SK-N-DZ (cell line): Measurements from ENCODE around the gene ZCCHC13. TPM values are rescaled to one million over a fixed set of nuclear protein-coding genes. Genes with fewer than 3 reads are reported as not detected.
"Not testable (repeated sequence)": the region's sequence is repeated elsewhere in the genome, so short reads cannot be mapped to it uniquely, and the experiment has no call there.

Experiments
- DNase-seq: peaks from one replicate; pipeline ENCODE4 v3.0.0-alpha.2; 2015; ENCODE audit warnings: low spot score
- polyA plus RNA-seq, 2 experiments: library from polyadenylated mRNA; depleted of rRNA; stranded (reverse); fragments of >200 nt; gene quantifications; 2 replicates each; pipeline ENCODE4 v1.2.3, GENCODE V29; 2014

ZCCHC13 gene
- polyA plus RNA-seq (2014; cell fraction: cytosol; rRNA removed), result not detected in 2 replicates
- not detected in 2 replicates for polyA plus RNA-seq (2014; cell fraction: nucleus; rRNA removed)

DNA sequence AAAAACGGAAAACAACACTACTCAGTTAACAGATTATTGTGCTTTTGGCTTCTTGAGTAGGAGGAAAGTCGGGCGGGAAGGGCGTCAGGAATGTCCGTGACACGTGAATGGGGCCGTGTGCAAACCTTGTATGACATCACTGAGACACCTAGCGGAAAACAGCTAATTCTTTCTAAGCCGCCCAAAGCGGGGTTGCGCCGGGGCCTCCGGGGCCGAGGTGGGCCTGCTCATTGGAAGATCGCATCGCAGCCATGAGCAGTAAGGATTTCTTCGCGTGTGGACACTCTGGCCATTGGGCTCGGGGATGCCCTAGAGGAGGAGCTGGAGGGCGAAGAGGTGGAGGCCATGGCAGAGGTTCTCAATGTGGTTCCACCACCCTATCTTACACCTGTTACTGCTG lies at the start of gene ZCCHC13:
ZCCHC13 (plus strand) TSS at position 165 of the 400 bp plus-strand sequence; CDS start at position 252, 87 bp downstream.
- no peak for DNase-seq

DNA sequence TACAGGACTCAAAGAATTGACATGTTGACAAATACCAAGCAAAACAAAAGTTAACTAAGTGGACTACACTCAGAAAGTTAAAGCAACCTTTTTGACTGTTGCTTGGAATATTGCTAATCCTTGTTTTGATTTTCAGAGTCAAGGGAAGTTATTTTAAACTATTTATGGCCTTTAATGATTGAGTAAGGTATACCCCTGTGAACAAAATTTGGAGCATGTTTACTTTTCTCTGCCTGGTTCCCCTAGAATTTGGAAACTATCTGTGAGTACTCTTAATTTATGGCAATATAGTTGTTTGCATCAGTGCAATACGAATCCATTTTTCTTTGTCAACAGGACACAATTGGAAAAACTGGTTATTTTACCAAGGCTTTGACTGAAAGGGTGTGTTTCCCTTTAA lies 45.9 kb upstream of the ZCCHC13 start:
- not testable (repeated sequence) for DNase-seq

DNA sequence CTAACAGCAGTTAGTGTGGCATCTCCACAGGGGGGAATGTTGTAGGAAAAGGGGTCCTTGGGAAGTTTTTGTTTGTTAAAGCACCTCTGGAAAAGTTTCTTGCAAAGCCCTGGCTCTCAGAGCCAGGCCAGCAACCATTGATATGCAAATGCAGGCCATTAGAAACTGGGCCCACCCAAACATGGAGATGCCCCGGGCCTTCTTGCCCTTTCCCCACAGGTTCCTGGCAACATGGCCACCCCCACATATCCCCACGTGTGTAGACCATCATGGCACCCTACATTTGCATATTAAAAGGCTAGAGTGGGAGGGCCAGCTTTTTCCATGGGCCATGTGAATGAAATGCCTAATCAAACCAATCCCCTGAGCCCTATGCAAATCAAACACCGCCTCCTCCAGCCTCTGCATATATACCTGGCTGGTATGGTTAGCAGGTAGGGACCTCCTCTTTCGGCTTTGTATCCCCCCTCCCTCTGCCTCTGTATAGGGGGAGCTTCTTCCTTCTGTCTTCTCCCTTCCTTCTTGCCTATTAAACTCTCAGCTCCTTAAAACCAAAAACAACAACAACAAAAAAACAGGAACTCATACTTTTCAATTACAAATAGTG lies 44.0 kb upstream of the ZCCHC13 start:
- DNase-seq, result no peak

DNA sequence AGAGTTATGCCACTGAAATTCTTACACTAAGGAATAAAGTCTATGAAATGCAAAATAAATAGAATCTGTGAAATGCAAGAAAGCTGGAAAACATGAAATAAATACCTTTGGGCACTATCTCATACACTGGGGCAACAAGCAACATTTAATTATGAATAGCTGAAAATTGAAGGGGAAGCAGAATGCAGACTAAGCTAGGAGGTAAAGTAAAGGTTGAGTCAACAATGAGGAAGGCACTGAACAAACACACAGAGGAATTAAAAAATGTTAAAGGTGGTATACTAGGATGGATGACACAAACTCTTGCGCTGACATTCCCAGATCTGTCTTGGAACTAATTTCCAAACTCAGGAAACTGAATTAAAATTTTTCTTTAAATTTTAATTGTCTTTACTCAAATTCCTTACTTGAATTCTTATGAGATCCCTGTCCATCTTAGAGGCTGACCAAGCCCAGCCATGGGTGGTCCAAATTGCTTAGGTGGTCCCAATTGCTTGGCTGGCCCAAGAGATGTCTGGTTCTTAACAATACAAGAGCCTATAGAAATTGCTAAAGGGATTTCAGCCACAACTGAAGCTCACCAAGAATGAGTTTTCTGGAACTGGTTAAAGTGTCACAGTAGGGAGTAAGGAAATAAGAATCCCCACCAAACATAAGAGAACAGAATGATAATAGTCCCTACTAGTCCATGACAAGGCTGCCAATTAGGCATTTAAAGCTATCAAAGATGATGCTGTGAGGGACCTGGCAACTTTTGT lies 41.3 kb upstream of the ZCCHC13 start:
- DNase-seq, result no peak

DNA sequence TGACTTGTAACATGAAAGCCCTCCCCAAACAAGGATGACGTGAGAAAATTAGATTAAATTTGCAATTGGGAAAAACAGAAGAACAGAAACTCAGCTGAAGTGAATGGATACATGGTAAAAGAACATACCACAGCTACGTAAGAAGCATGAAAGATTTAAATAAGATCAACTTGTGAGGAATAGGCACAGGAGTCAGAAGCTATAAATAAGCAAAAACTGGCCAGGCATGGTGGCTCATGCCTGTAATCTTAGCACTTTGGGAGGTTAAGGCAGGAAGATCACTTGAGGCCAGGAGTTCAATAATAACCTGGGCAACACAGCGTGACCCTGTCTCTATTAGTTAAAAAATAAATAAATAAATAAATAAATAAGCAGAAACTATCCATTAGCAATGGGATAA lies 33.6 kb upstream of the ZCCHC13 start:
- no peak for DNase-seq

DNA sequence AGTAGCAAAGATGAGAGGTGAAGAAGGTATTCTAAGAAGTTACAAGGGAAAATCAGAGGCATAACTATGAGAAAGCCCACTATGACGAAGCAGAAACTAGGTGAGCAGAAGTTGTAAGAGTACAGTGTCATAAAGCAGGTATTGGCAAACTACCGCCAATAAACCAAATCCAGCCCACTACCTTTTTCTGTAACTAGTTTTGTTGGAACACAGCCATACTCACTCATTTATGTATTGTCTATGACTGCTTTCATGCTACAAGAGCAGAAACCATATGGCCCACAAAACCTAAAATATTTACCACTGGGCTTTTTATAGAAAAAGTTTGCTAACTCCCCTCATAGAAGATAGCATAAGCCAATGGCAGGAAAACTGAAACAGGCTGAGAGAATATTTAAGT lies 31.8 kb upstream of the ZCCHC13 start:
- DNase-seq, result no peak

DNA sequence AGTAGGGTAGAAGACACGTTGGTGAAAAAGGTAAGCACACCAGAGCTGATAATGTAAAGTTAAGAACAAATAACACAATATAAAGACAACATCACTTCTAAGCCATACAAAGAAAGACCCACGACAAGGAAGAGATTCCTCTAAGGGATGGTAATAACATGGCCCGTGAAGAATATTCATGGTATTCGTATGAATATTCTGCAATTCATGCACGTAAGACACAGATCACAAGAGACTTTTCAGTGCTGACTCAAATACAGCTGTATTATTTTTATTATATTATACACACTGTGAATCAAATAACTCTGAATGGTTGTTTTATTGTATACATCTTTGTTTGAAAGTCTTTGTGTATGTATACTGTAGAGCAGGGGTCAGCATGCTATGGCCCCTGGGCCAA lies 29.5 kb upstream of the ZCCHC13 start:
- DNase-seq, result no peak

DNA sequence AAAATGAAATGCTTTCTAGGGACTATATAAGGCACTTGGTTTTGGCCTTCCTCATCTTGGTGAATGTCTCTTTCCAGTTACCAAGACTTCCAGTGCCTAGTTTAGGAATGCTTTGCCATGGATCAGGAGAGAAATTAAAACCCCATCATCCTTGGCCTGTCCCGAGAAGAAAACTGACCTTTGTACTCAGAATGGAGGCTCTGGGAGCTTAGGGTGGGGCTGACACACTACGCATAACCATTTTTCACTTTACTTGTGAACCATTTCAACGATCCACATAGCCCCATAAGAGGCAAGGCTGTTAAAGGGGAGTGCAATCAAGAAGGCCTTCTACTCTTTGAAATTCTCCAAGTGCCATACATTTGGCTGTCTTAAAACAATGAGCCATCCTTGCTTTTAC lies 26.7 kb upstream of the ZCCHC13 start:
- DNase-seq, result no peak

DNA sequence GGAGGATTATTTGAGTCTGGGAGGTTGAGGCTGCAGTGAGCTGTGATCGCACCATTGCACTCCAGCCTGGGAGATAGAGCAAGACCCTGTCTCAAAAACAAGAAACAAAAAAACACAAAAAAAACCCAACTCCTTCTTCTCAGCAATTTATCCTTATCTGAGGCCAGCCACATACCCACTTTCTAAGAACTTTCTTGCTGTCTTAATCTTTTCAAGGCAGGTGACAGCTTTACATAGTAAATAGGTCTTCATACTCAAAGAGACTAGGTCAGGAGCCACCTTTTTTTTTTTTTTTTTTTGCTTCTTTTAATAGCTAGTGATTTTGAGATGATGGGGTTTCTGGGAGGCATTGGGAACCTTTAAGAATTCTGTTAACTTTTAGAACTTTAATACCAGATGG lies 26.1 kb upstream of the ZCCHC13 start:
- no peak for DNase-seq

DNA sequence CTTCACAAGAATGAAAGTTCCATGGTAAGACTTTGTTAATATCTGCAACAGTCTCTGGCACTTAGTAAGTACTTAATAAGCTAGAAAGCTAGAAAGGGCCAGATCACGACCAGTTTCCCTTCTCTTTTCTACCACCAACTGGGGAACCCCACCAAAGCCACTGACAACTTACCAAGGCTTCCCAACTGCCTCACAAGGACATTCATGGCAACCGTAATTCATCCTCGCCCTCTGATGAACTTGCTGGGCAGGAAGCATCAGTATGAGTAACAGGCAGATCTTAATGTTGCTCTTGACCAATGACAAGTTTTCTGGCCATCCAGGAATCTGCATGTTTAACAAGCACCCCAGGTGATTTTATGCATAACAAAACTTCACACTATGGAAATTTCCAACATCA lies 23.2 kb upstream of the ZCCHC13 start:
- DNase-seq, result no peak

DNA sequence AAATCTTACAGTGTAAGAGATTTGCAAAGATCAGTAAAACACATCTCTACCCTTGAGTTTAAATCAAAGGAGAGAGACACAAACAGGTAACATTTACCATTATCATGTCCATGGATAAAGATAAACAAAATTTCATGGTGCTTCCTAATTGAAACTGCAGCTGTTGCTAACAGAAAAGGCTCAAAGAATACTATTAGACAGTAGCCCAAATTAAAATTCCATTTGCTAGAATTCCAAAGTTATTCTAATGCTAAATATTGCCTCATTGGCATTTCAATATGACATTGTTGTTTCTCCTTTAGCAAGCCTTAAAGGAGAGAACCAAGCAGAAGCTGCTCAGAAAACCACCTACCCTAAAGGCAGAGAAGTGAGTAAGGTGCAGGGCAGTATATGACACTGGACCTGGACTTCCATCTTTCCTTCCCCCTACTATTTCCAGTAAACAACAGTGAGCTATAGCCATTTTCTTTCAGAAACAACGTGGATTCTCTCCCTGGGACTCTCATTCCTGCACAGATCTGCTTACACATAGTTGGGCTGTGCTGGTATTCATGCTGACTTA lies 19.5 kb upstream of the ZCCHC13 start:
- no peak for DNase-seq

DNA sequence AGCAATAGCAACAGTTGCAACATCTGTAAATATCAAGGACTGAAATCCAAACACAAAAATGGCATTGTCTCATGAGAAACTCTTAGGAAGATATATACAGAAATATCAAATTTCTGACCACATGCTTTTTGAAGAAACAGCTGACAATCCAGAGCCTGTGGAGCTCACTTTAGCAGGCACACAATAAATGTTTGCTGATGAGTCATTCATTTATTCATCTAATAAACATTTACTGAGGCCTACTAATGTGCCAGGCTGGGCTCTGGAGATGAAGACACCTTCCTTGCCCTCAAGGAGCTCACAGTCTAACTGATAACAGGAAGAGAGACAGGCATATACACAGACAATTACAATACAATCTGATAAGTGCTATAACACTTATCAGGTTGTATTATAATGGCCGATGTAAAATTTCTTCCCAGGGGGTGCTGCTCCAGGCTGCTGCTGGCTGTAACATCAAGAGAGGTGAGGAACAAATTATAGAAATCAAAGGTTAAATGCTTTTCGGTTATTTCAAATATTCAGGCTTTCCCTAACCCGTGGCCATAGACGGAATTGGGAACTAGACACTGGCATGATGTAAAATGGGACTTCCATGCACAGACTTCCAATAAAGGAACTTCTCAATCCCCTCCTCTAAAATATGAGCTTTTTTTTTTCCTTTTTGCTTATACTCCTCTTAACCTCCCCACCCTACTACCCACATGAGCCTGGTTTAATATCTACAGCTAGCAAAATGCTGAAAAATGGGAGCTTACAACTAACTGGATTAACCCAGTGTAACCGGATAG lies 16.8 kb upstream of the ZCCHC13 start:
- no peak for DNase-seq

DNA sequence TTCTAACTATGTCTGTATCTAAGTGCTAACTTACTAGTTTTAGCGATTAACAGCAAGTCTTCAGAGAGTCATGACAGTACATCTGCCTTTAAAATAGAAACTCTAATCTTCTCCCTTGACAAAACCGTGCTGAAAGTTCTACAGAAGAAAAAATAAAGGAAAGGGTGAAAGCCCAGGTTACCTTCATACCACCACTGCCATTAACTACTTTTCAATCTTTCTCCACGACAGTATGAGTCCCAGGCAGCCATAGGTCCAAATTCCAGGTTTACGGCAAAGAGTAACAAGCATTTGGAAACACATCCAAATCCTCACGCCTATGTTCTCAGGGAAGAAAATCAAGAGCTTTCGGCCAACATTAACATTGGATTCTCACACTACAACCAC lies 12.4 kb upstream of the ZCCHC13 start:
- no peak for DNase-seq

DNA sequence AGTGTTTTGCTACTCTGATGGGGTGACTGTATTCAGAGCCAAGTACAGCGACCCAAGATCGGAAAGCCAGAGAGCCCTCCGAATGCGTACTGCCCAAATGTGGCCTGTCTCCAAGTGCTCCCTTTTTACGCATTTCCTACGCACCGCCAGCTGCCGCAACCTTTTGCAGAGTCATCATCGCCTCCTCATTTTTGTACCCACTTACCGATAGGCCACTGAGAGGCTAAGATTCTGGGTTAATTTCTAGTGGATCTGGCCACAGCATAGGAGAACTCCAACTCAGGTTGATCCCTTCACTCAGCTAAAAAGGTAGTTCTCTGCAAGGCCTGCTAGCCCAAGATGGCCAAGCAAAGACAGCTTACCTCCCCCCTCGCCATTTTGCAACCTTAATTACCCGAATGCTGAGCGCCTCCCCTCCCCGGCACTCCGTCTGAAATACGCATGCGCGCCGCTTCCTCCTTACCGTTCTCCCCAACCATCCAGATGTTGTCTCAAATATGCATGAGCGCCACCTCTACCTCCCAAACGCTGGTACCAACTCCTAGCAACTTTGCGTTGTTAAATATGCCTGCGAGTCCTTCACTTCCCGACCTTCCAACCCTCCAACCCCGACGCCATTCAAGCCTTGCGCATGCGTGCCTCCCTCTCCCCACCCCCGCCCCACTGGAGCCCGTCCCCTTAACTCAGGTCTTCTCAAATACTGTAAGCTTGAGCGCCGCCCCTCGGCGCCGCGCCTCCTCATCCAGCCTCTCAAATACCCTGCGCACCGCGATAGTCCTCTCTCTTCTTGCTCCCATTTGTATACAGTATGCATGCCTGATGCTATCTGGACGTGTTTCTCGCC lies 11.8 kb upstream of the ZCCHC13 start:
- DNase-seq, result peak; percentile 87

DNA sequence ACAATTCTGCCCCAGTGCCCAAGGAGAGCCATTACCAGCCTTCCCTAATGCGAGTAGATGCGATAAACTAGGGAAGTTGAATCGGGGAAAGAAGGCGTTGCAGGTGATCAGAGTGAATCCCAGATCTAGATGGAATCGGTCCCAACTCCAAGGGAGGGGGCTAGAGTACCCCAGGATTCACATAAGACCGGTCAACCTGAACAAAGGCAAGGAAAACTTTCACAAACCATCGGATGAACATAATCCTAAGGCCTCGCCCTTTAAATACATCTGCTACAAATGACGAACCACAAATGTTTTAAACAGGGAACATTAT lies 11.2 kb upstream of the ZCCHC13 start:
- DNase-seq, result no peak

DNA sequence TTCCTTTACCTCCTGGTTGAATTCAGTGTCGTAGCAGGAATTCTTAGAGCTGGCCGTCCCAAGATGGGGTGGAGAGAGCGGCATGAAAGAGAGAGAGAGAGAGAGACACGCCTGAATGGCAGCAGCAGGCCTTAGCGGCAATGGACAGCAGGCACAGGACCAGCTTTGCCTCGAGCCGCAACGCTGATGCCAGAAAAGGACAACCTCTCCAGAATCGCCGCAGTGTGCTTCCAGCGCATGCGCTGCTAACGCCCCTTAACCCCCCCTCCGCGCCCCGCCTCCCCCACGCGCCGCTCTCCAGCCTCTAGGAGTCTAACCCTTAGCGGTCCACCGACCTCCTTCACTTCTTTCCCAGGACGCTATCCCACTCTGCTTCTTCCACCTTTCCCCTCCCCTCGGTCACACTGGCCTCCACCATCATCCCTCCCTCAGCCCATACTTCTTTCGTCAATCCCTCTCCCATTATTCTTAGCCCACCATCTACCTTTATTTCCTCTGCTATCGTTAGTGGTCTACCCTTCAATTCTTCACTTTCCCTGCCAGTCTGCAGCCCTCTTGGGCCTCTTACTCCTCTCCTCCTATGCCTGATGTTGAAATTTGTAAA lies 10.5 kb upstream of the ZCCHC13 start:
- DNase-seq, result peak; percentile 69

DNA sequence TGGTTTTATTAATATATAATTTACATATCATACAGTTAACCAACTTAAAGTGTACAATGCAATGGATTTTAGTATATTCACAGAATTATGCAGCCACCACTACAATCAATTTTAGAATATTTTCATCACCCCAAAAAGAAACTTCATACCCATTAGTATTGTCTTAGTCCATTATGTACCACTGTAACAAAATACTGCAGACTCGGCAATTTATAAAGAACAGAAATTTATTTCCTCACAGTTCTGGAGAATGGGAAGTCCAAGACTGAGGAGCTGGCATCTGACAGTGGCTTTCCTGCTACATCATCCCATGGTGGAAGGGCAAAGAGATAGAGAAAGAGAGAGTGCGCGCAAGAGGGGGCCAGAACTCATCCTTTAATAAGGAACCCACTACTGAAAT lies 8.9 kb upstream of the ZCCHC13 start:
- no peak for DNase-seq

DNA sequence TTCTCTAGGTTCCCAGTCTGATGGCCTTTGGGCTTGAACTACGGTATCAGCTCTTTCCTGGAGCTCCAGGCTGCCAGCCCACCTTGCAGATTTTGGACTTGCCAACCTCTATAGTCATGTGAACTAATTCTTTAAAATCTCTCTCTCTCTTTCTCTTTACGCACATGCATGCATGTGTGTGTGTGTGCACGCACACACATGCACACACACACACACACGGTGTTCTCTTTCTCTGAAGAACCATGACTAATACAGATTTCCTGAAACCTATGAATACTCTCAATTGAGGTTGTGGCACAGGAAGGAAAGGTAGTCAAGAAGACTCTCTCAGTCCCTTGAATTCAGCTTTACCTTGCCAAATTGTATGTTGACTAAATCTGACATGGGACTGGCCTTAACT lies 6.2 kb upstream of the ZCCHC13 start:
- DNase-seq, result no peak

DNA sequence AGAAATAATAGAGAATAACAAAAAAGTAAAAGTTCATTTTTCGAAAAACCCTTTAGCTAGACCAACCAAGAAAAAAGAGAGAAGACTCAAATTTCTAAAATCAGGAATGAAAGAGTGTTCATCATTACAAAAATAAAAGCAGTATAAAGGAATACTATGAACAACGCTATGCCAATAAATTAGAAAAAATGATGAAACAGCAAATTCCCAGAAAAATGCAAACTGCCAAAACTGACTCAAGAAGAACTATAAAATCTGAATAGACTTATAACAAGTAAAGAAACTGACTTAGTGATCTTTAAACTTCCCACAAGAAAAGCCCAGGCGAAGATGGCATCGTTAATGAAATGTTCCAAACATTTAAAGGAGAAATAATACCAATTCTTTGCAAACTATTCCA lies 3.1 kb upstream of the ZCCHC13 start:
- DNase-seq, result no peak

DNA sequence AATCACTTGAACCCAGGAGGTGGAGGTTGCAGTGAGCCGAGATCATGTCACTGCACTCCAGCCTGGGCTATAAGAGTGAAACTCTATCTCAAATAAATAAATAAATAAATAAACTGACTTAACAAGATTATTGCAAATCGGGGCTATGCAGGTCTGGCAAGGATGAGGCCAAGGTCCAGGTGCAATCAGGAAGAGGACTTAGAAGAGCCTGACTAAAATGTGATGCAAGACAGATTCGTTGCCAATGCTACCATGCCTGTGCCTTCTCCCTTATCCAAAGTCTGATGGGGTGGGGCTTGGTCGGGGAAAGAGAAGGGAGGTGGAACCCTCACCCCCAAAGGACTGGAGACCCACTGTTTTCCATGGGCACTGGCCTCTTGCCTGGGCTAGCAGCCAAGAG lies 14.7 kb downstream of the ZCCHC13 start:
- DNase-seq, result no peak

DNA sequence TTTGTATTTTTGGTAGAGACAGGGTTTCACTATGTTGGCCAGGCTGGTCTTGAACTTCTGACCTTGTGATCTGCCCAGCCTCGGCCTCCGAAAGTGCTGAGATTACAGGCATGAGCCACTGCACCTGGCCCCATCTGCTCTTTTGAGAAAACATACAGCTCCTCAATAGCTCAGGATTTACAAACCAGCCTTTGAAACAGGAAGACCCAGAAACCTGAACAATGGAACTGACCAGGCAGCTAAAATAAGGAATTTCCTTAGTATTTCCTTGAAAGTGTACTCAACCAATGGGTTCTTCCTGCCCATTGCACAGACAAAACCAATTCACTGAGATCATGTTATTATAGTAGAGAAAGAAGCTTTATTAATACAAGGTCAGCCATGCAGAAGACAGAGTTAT lies 15.3 kb downstream of the ZCCHC13 start:
- DNase-seq, result not testable (repeated sequence)
